ENCODE results near the gene ZGPAT. TPM values are rescaled to one million over a fixed set of nuclear protein-coding genes. Genes with fewer than 3 reads are reported as not detected.

The ZGPAT gene
- total RNA-seq, 2 donors from 2014 or later: 32.6 to 41.1 TPM

- TF ChIP-seq CTCF (IDR thresholded peaks at IDR 0.05): no peak
- Histone ChIP-seq H3K27me3 (replicated peaks; ENCODE audit: insufficient read depth) (no peaks in the 10 kb centered on the region), H3K4me1 (ENCODE audit: control insufficient read depth in 1 of 2, low read depth in 2 of 2) (peaks cover 25 to 43% of the 10 kb centered on the region in 2 donors), H3K4me3 (no peak overlapping the region), H3K36me3 (peaks cover 7% of the 10 kb centered on the region), H3K27ac (no peak overlapping the region), H3K9me3 (no peaks in the 10 kb centered on the region)
- ATAC-seq (ENCODE audit: insufficient number of reproducible peaks, low FRiP score, low read depth) (no peak), DNase-seq (ENCODE audit: low spot score) (no peak)
These were observed 13.0 kb upstream of the ZGPAT start for GRCh38 chr20:63694584-63695423.

GRCh38 chr20:63695424-63696305, 12.2 kb upstream of the ZGPAT start:
- Histone ChIP-seq H3K27me3 (replicated peaks; ENCODE audit: insufficient read depth) (no peaks in the 10 kb centered on the region), H3K4me1 (ENCODE audit: control insufficient read depth in 1 of 2, low read depth in 2 of 2) (peaks cover 25 to 46% of the 10 kb centered on the region in 2 donors), H3K36me3 (peaks cover 7% of the 10 kb centered on the region), H3K9me3 (no peaks in the 10 kb centered on the region), H3K27ac (no peak overlapping the region), H3K4me3 (no peak overlapping the region)
- DNase-seq (ENCODE audit: low spot score) (no peak), ATAC-seq (ENCODE audit: insufficient number of reproducible peaks, low FRiP score, low read depth) (no peak)
- TF ChIP-seq CTCF (IDR thresholded peaks at IDR 0.05): no peak

- Histone ChIP-seq H3K4me3 (peak overlapping the region; percentile 51), H3K9me3 (no peaks in the 10 kb centered on the region), H3K36me3 (peaks cover 7% of the 10 kb centered on the region), H3K27me3 (replicated peaks; ENCODE audit: insufficient read depth) (no peaks in the 10 kb centered on the region), H3K4me1 (ENCODE audit: control insufficient read depth in 1 of 2, low read depth in 2 of 2) (peaks cover 25 to 46% of the 10 kb centered on the region in 2 donors), H3K27ac (no peak overlapping the region)
- no peak for ATAC-seq (ENCODE audit: insufficient number of reproducible peaks, low FRiP score, low read depth)
- DNase-seq (ENCODE audit: low spot score): no peak
- TF ChIP-seq CTCF (IDR thresholded peaks at IDR 0.05): no peak
These were observed 11.6 kb upstream of the ZGPAT start for GRCh38 chr20:63696306-63696627.

GRCh38 chr20:63696628-63697356, 11.0 kb upstream of the ZGPAT start, which contains the start of gene TNFRSF6B:
TNFRSF6B (plus strand) TSS chr20:63696652; CDS start chr20:63696768, 116 bp downstream.
- Histone ChIP-seq H3K27ac (no peak within 1 kb of the TSS), H3K4me1 (ENCODE audit: control insufficient read depth in 1 of 2, low read depth in 2 of 2) (peaks cover 25 to 46% of the 10 kb centered on the region in 2 donors), H3K4me3 (peak within 1 kb of the TSS; percentile 51), H3K9me3 (no peaks in the 10 kb centered on the region), H3K27me3 (replicated peaks; ENCODE audit: insufficient read depth) (no peaks in the 10 kb centered on the region), H3K36me3 (peaks cover 7% of the 10 kb centered on the region)
- no peak for DNase-seq (ENCODE audit: low spot score)
- TF ChIP-seq CTCF (IDR thresholded peaks at IDR 0.05): no peak
- no peak for ATAC-seq (ENCODE audit: insufficient number of reproducible peaks, low FRiP score, low read depth)
